Spinal cord (tissue), 10 donors: ENCODE results near the gene ASPSCR1. TPM values are rescaled to one million over a fixed set of nuclear protein-coding genes. Genes with fewer than 3 reads are reported as not detected.
A peak's percentile ranks its signal among the peaks of the same experiment; 100 is the strongest.

Experiments used
- DNase-seq, 6 donors: peaks; one replicate each; pipeline versions ENCODE4 v3.0.0 to v3.0.0-alpha.2; 2013 to 2015; ENCODE audit warnings: low spot score in 6 of 6, low read depth in 4 of 6
- H3K27ac ChIP-seq: one replicate; pipeline ENCODE4 v1.5.1; 2013; ENCODE audit warnings: low read depth, low read length, control low read depth
- H3K27me3 ChIP-seq: one replicate; pipeline ENCODE4 v1.6.1; 2013; ENCODE audit warnings: low read length; ENCODE audit not compliant: control insufficient read depth, insufficient read depth
- H3K36me3 ChIP-seq: one replicate; pipeline ENCODE4 v1.6.1; 2013; ENCODE audit warnings: low read length; ENCODE audit not compliant: control insufficient read depth, insufficient read depth
- H3K4me1 ChIP-seq: one replicate; pipeline ENCODE4 v1.6.1; 2013; ENCODE audit warnings: low read length; ENCODE audit not compliant: control insufficient read depth, insufficient read depth
- H3K4me3 ChIP-seq: one replicate; pipeline ENCODE4 v1.5.1; 2013; ENCODE audit warnings: low read depth, low read length, control low read depth
- H3K9me3 ChIP-seq: one replicate; pipeline ENCODE4 v1.6.1; 2013; ENCODE audit warnings: low read length; ENCODE audit not compliant: control insufficient read depth, insufficient read depth
- WGBS: methylation state at CpG from one replicate; pipeline ENCODE4 v1.1.5; 2013; ENCODE audit warnings: missing lambda C conversion rate; ENCODE audit not compliant: insufficient coverage; 5-methylcytosine and 5-hydroxymethylcytosine counted together
- polyA plus RNA-seq, 2 donors: library from polyadenylated mRNA; unstranded; fragments of 120-200 nt; gene quantifications; one replicate each; pipeline ENCODE4 v1.2.1, GENCODE V29; 2013; ENCODE audit not compliant: insufficient read length in 2 of 2
- total RNA-seq, 2 donors: library from RNA; depleted of rRNA in 1 of 2; stranded (reverse); fragments of 120-200 nt in 1 of 2; fragments of >200 nt in 1 of 2; gene quantifications; one replicate each; pipeline versions ENCODE4 v1.2.3 to v1.2.4, GENCODE V29; 2013 to 2014
- donor health status: healthy.

The ASPSCR1 gene
- total and polyA plus RNA-seq, 4 donors, result 22.3 to 53.7 (median 40.9) TPM

GRCh38 chr17:81959362-81960129 is 17.9 kb upstream of the ASPSCR1 start:
- H3K4me1 ChIP-seq, result peaks cover 11% of the 10 kb centered on the region
- H3K4me3 ChIP-seq, result no peak overlapping the region
- 1% methylated on average over 112 of the region's 112 CpGs for WGBS
- H3K9me3 ChIP-seq, result no peaks in the 10 kb centered on the region
- H3K27ac ChIP-seq, result no peak overlapping the region
- DNase-seq, result peak in 2 of 6 donors; percentile 50 to 75
- H3K36me3 ChIP-seq, result peaks cover 4% of the 10 kb centered on the region
- peaks cover 49% of the 10 kb centered on the region for H3K27me3 ChIP-seq

GRCh38 chr17:81960130-81960958 is 17.1 kb upstream of the ASPSCR1 start:
- H3K36me3 ChIP-seq, result peaks cover 4% of the 10 kb centered on the region
- H3K4me1 ChIP-seq, result peaks cover 11% of the 10 kb centered on the region
- peaks cover 49% of the 10 kb centered on the region for H3K27me3 ChIP-seq
- no peaks in the 10 kb centered on the region for H3K9me3 ChIP-seq
- H3K4me3 ChIP-seq, result no peak overlapping the region
- no peak overlapping the region for H3K27ac ChIP-seq
- 1% methylated on average over 98 of the region's 98 CpGs for WGBS
- DNase-seq, result no peak

GRCh38 chr17:81961087-81961511 is 16.3 kb upstream of the ASPSCR1 start, which contains the start of gene NOTUM:
NOTUM (minus strand) TSS chr17:81961187; CDS start chr17:81960909, 278 bp downstream.
- under 1% methylated on average over 58 of the region's 65 CpGs for WGBS
- Histone ChIP-seq H3K27ac (no peak within 1 kb of the TSS), H3K9me3 (no peaks in the 10 kb centered on the region), H3K36me3 (peaks cover 4% of the 10 kb centered on the region), H3K4me1 (peaks cover 11% of the 10 kb centered on the region), H3K27me3 (peaks cover 49% of the 10 kb centered on the region), H3K4me3 (no peak within 1 kb of the TSS)
- DNase-seq, result peak in 2 of 6 donors; percentile 18 to 49

- H3K36me3 ChIP-seq, result peaks cover 2% of the 10 kb centered on the region
- 5% methylated on average over 78 of the region's 82 CpGs for WGBS
- H3K27me3 ChIP-seq, result peaks cover 49% of the 10 kb centered on the region
- H3K9me3 ChIP-seq, result no peaks in the 10 kb centered on the region
- peaks cover 18% of the 10 kb centered on the region for H3K4me1 ChIP-seq
- no peak overlapping the region for H3K4me3 ChIP-seq
- H3K27ac ChIP-seq, result no peak overlapping the region
- no peak for DNase-seq
These were observed 15.6 kb upstream of the ASPSCR1 start for GRCh38 chr17:81961521-81962498.

GRCh38 chr17:81962499-81963441 is 14.7 kb upstream of the ASPSCR1 start:
- 51% methylated on average over 37 of the region's 37 CpGs for WGBS
- Histone ChIP-seq H3K9me3 (no peaks in the 10 kb centered on the region), H3K27ac (no peak overlapping the region), H3K4me3 (no peak overlapping the region), H3K36me3 (no peaks in the 10 kb centered on the region), H3K27me3 (peaks cover 53% of the 10 kb centered on the region), H3K4me1 (peaks cover 27% of the 10 kb centered on the region)
- DNase-seq, result no peak

GRCh38 chr17:81964081-81964849 is 13.2 kb upstream of the ASPSCR1 start:
- H3K36me3 ChIP-seq, result no peaks in the 10 kb centered on the region
- 45% methylated on average over 19 of the region's 22 CpGs for WGBS
- peaks cover 35% of the 10 kb centered on the region for H3K4me1 ChIP-seq
- no peak overlapping the region for H3K4me3 ChIP-seq
- peaks cover 39% of the 10 kb centered on the region for H3K27me3 ChIP-seq
- H3K9me3 ChIP-seq, result no peaks in the 10 kb centered on the region
- DNase-seq, result no peak
- H3K27ac ChIP-seq, result no peak overlapping the region

GRCh38 chr17:81966343-81967243 is 10.8 kb upstream of the ASPSCR1 start:
- Histone ChIP-seq H3K9me3 (no peaks in the 10 kb centered on the region), H3K4me1 (peaks cover 27% of the 10 kb centered on the region), H3K4me3 (no peak overlapping the region), H3K27me3 (peaks cover 27% of the 10 kb centered on the region), H3K36me3 (no peaks in the 10 kb centered on the region), H3K27ac (peak overlapping the region; percentile 25)
- DNase-seq, result no peak
- WGBS, result 49% methylated on average over 34 of the region's 41 CpGs
